Neuronal stem cell (in vitro differentiated cells): ENCODE measurements around the gene CDK2AP2.
A peak's percentile ranks its signal among the peaks of the same experiment; 100 is the strongest.

Experiments
- DNase-seq: peaks from one replicate; pipeline ENCODE4 v3.0.0-alpha.2; 2013; ENCODE audit warnings: low spot score
- H2AFZ ChIP-seq: one replicate; pipeline ENCODE4 v1.6.1; 2013; ENCODE audit warnings: mild to moderate bottlenecking, low read length, inconsistent platforms
- H2AK5ac ChIP-seq: 2 replicates; pipeline ENCODE4 v1.6.1; 2013; ENCODE audit warnings: low read depth, mild to moderate bottlenecking, inconsistent platforms, low read length, moderate library complexity, mixed read lengths
- H2BK120ac ChIP-seq: 2 replicates; pipeline ENCODE4 v1.6.1; 2013; ENCODE audit warnings: low read depth, mild to moderate bottlenecking, inconsistent platforms, low read length, moderate library complexity, mixed read lengths
- H2BK12ac ChIP-seq: one replicate; pipeline ENCODE4 v1.6.1; 2013; ENCODE audit warnings: low read length, inconsistent platforms
- H2BK15ac ChIP-seq: 2 replicates; pipeline ENCODE4 v1.6.1; 2013; ENCODE audit warnings: mild to moderate bottlenecking, low read length, inconsistent platforms, mixed read lengths
- H2BK5ac ChIP-seq: one replicate; pipeline ENCODE4 v1.6.1; 2013; ENCODE audit warnings: inconsistent platforms, mild to moderate bottlenecking, low read length, moderate library complexity
- H3K14ac ChIP-seq: one replicate; pipeline ENCODE4 v1.6.1; 2013; ENCODE audit warnings: low read length, inconsistent platforms
- H3K18ac ChIP-seq: 2 replicates; pipeline ENCODE4 v1.6.1; 2013; ENCODE audit warnings: low read length, inconsistent platforms
- H3K23ac ChIP-seq: 2 replicates; pipeline ENCODE4 v1.6.1; 2013; ENCODE audit warnings: low read depth, mild to moderate bottlenecking, mixed read lengths, low read length, inconsistent platforms; ENCODE audit not compliant: poor library complexity
- H3K27ac ChIP-seq: replicated peaks from 3 replicates; pipeline ENCODE4 v1.5.1; 2013; ENCODE audit warnings: low read length, inconsistent platforms
- H3K27me3 ChIP-seq, 3 experiments: 2 replicates each; pipeline ENCODE4 v1.6.1; 2013; ENCODE audit warnings: low read length in 3 of 3, mild to moderate bottlenecking in 2 of 3, inconsistent platforms in 1 of 3, low read depth in 1 of 3, mixed read lengths in 1 of 3, moderate library complexity in 1 of 3; ENCODE audit not compliant: control insufficient read depth in 3 of 3, insufficient read depth in 3 of 3
- H3K36me3 ChIP-seq, 2 donors: replicated peaks in 1 of 2; 2 replicates each; pipeline ENCODE4 v1.6.1; 2013; ENCODE audit warnings: low read length in 2 of 2; ENCODE audit not compliant: control insufficient read depth in 2 of 2, insufficient read depth in 2 of 2
- H3K4ac ChIP-seq: 2 replicates; pipeline ENCODE4 v1.6.1; 2013; ENCODE audit warnings: inconsistent platforms, mild to moderate bottlenecking, low read length, moderate library complexity
- H3K4me1 ChIP-seq, 2 donors: 1 replicate in 1 of 2; 2 replicates in 1 of 2; pipeline ENCODE4 v1.6.1; 2013; ENCODE audit warnings: low read length in 2 of 2, low read depth in 1 of 2; ENCODE audit not compliant: control insufficient read depth in 2 of 2, insufficient read depth in 1 of 2
- H3K4me2 ChIP-seq: one replicate; pipeline ENCODE4 v1.6.1; 2013; ENCODE audit warnings: mild to moderate bottlenecking, low read length, inconsistent platforms; ENCODE audit not compliant: insufficient read depth, poor library complexity, severe bottlenecking
- H3K4me3 ChIP-seq, 2 donors: 2 replicates each; pipeline ENCODE4 v1.5.1; 2013; ENCODE audit warnings: low read length in 2 of 2, mild to moderate bottlenecking in 2 of 2, inconsistent platforms in 1 of 2, moderate library complexity in 1 of 2
- H3K79me1 ChIP-seq: one replicate; pipeline ENCODE4 v1.6.1; 2013; ENCODE audit warnings: low read depth, mild to moderate bottlenecking, inconsistent platforms, low read length, moderate library complexity
- H3K9ac ChIP-seq: one replicate; pipeline ENCODE4 v1.6.1; 2013; ENCODE audit warnings: mild to moderate bottlenecking, low read depth, low read length, inconsistent platforms; ENCODE audit not compliant: poor library complexity
- H3K9me3 ChIP-seq, 2 donors: replicated peaks in 1 of 2; 2 replicates each; pipeline versions ENCODE3 to v1.6.1; 2013; ENCODE audit warnings: low read length in 2 of 2, mild to moderate bottlenecking in 2 of 2, inconsistent platforms in 1 of 2, low read depth in 1 of 2, mixed read lengths in 1 of 2, moderate library complexity in 1 of 2; ENCODE audit not compliant: control insufficient read depth in 2 of 2, insufficient read depth in 1 of 2
- H4K8ac ChIP-seq: one replicate; pipeline ENCODE4 v1.6.1; 2013; ENCODE audit warnings: low read depth, mild to moderate bottlenecking, inconsistent platforms, low read length, moderate library complexity
- H4K91ac ChIP-seq: one replicate; pipeline ENCODE4 v1.6.1; 2013; ENCODE audit warnings: low read length, low read depth, mild to moderate bottlenecking, inconsistent platforms; ENCODE audit not compliant: poor library complexity
- WGBS, 2 donors: extraction: QIAGEN DNeasy Blood & Tissue Kit; methylation state at CpG; one replicate each; pipeline ENCODE4 v1.1.7; 2013; ENCODE audit warnings: missing lambda C conversion rate in 2 of 2, mixed read lengths in 1 of 2; ENCODE audit not compliant: insufficient read length in 2 of 2, insufficient replicate concordance in 1 of 2; ENCODE audit errors: extremely low coverage in 2 of 2; 5-methylcytosine and 5-hydroxymethylcytosine counted together

CDK2AP2 gene

DNA sequence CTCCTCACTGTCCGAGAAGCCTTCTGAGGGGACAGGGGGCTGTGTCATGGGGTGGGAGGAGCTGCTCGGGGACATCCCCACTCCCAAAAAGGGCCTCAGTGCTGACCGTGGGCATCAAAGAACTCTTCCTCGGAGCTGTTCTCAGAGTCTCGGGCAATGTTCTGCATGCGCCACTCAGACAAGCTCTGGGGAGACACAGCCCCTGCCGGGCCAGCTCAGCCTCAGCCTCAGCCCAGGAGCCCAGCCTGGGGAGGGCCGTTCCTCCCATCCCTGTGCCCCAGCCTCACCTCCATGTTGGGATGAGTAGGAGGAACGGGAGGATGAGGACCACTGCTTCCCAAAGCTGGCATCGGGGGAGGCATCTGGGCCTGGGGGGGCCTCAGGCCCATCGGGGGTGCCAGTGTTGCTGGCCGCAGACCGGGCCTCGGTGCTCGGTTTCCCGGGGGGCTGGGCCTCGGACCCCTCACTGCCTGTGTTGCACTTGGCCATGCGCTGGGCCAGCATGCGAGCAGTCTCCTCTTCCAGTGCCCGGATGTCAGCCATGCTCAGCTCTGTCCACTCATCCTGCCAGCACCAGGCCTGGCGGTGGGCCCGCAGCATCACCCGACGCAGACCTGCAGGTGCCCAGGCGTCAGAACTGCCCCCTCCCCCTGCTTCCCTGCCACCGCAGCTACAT is 8.0 kb downstream of the CDK2AP2 start:
- no peak for DNase-seq
- H3K4me2 ChIP-seq, result no peak overlapping the region
- H3K18ac ChIP-seq, result no peak overlapping the region
- H3K14ac ChIP-seq, result no peak overlapping the region
- H3K79me1 ChIP-seq, result peaks cover 12% of the 10 kb centered on the region
- peaks cover 5 to 10% of the 10 kb centered on the region in 2 donors for H3K4me1 ChIP-seq
- no peak overlapping the region for H2BK120ac ChIP-seq
- no peak overlapping the region for H4K91ac ChIP-seq
- no peak overlapping the region for H3K9ac ChIP-seq
- H4K8ac ChIP-seq, result no peak overlapping the region
- no peak overlapping the region for H2BK12ac ChIP-seq
- no peak overlapping the region for H2BK15ac ChIP-seq
- H3K27me3 ChIP-seq, result no peaks in the 10 kb centered on the region
- no peak overlapping the region for H3K27ac ChIP-seq
- no peak overlapping the region for H2BK5ac ChIP-seq
- peak overlapping the region in 1 of 2 donors; percentile 39 for H3K4me3 ChIP-seq
- no peaks in the 10 kb centered on the region for H3K9me3 ChIP-seq
- peak overlapping the region; percentile 53 for H3K4ac ChIP-seq
- H2AK5ac ChIP-seq, result no peak overlapping the region
- H2AFZ ChIP-seq, result no peak overlapping the region
- H3K36me3 ChIP-seq, result peaks cover 47 to 75% of the 10 kb centered on the region in 2 donors
- WGBS, 2 donors, result no CpG with 5 or more reads among the region's 26 CpGs
- H3K23ac ChIP-seq, result no peak overlapping the region

GRCh38 chr11:67498544-67498972 is 9.4 kb downstream of the CDK2AP2 start:
- Histone ChIP-seq H3K4ac (no peak overlapping the region), H2AFZ (no peak overlapping the region), H4K91ac (no peak overlapping the region), H3K9ac (peak overlapping the region; percentile 44), H2AK5ac (no peak overlapping the region), H2BK15ac (no peak overlapping the region), H3K4me2 (no peak overlapping the region), H2BK120ac (no peak overlapping the region), H3K14ac (no peak overlapping the region), H3K4me3 (no peak overlapping the region), H4K8ac (no peak overlapping the region), H2BK12ac (no peak overlapping the region), H3K36me3 (peaks cover 53 to 87% of the 10 kb centered on the region in 2 donors), H3K27ac (no peak overlapping the region), H3K27me3 (no peaks in the 10 kb centered on the region), H3K18ac (no peak overlapping the region), H3K4me1 (peaks cover 2 to 6% of the 10 kb centered on the region in 2 donors), H3K79me1 (peaks cover 9% of the 10 kb centered on the region), H2BK5ac (no peak overlapping the region), H3K23ac (peak overlapping the region; percentile 17), H3K9me3 (no peaks in the 10 kb centered on the region)
- no peak for DNase-seq
- WGBS, 2 donors, result no CpG with 5 or more reads among the region's 21 CpGs

GRCh38 chr11:67497656-67498291 is 10.2 kb downstream of the CDK2AP2 start:
- H3K4me1 ChIP-seq, result no peaks in the 10 kb centered on the region
- H3K79me1 ChIP-seq, result peaks cover 8% of the 10 kb centered on the region
- no peak overlapping the region for H3K4ac ChIP-seq
- WGBS, 2 donors, result no CpG with 5 or more reads among the region's 21 CpGs
- no peak overlapping the region for H2BK120ac ChIP-seq
- H3K23ac ChIP-seq, result no peak overlapping the region
- H3K9me3 ChIP-seq, result no peaks in the 10 kb centered on the region
- H3K4me2 ChIP-seq, result no peak overlapping the region
- H2BK15ac ChIP-seq, result no peak overlapping the region
- H2AK5ac ChIP-seq, result no peak overlapping the region
- H3K14ac ChIP-seq, result no peak overlapping the region
- no peak overlapping the region for H3K4me3 ChIP-seq
- H3K27me3 ChIP-seq, result no peaks in the 10 kb centered on the region
- DNase-seq, result no peak
- peak overlapping the region; percentile 39 for H2BK5ac ChIP-seq
- no peak overlapping the region for H3K27ac ChIP-seq
- peaks cover 56 to 89% of the 10 kb centered on the region in 2 donors for H3K36me3 ChIP-seq
- H3K18ac ChIP-seq, result no peak overlapping the region
- no peak overlapping the region for H4K8ac ChIP-seq
- H2AFZ ChIP-seq, result no peak overlapping the region
- H2BK12ac ChIP-seq, result no peak overlapping the region
- H4K91ac ChIP-seq, result no peak overlapping the region
- H3K9ac ChIP-seq, result peak overlapping the region; percentile 44

- no peaks in the 10 kb centered on the region for H3K27me3 ChIP-seq
- no peak overlapping the region for H2AK5ac ChIP-seq
- peaks cover 9% of the 10 kb centered on the region for H3K79me1 ChIP-seq
- H3K23ac ChIP-seq, result peak overlapping the region; percentile 65
- H3K18ac ChIP-seq, result no peak overlapping the region
- H4K91ac ChIP-seq, result no peak overlapping the region
- H3K4me3 ChIP-seq, result no peak overlapping the region
- no peak overlapping the region for H2BK15ac ChIP-seq
- no peak for DNase-seq
- H3K27ac ChIP-seq, result no peak overlapping the region
- H3K9me3 ChIP-seq, result no peaks in the 10 kb centered on the region
- peak overlapping the region; percentile 10 for H2BK12ac ChIP-seq
- WGBS, 2 donors, result no CpG with 5 or more reads among the region's 12 CpGs
- H2BK5ac ChIP-seq, result no peak overlapping the region
- peaks cover 59 to 90% of the 10 kb centered on the region in 2 donors for H3K36me3 ChIP-seq
- H3K4me1 ChIP-seq, result no peaks in the 10 kb centered on the region
- no peak overlapping the region for H3K14ac ChIP-seq
- H2AFZ ChIP-seq, result no peak overlapping the region
- H3K4me2 ChIP-seq, result no peak overlapping the region
- H2BK120ac ChIP-seq, result no peak overlapping the region
- no peak overlapping the region for H3K4ac ChIP-seq
- H3K9ac ChIP-seq, result no peak overlapping the region
- no peak overlapping the region for H4K8ac ChIP-seq
These were observed 11.8 kb downstream of the CDK2AP2 start for GRCh38 chr11:67496113-67496512.
